BJ (cell line): ENCODE data around the gene CAMK1. TPM values are rescaled to one million over a fixed set of nuclear protein-coding genes. Genes with fewer than 3 reads are reported as not detected.

Experiments used
- CTCF ChIA-PET: fragments of 350-600 bp; formaldehyde crosslinking; extraction: SDS; loops from one replicate; lab custom pipeline; 2021; ENCODE audit warnings: antibody characterized with exemption, inconsistent platforms; lab: Yijun Ruan, JAX
- POLR2A ChIA-PET: fragments of 300-600 bp; sonication (Branson Sonifier 250); formaldehyde crosslinking; extraction: SDS; loops from one replicate; lab custom pipeline; 2021; ENCODE audit warnings: antibody characterized with exemption; lab: Charles Lee
- DNase-seq: peaks from one replicate; pipeline ENCODE4 v3.0.0-alpha.2; 2011; ENCODE audit warnings: low read depth
- H3K27me3 ChIP-seq: 2 replicates; pipeline ENCODE4 v1.6.0; 2011; ENCODE audit warnings: low read length; ENCODE audit not compliant: control insufficient read depth, insufficient read depth
- H3K36me3 ChIP-seq: 2 replicates; pipeline ENCODE4 v1.5.1; 2011; ENCODE audit warnings: low read length; ENCODE audit not compliant: control insufficient read depth, insufficient read depth
- H3K4me3 ChIP-seq: 2 replicates; pipeline ENCODE4 v1.5.1; 2011; ENCODE audit warnings: low read depth, mild to moderate bottlenecking, control low read depth, low read length
- CTCF ChIP-seq: IDR thresholded peaks from 2 replicates; pipeline ENCODE4 v1.5.1; 2011; ENCODE audit warnings: low read depth, mild to moderate bottlenecking, control low read depth, inconsistent platforms, low read length, moderate library complexity; ENCODE audit not compliant: insufficient read depth
- polyA plus RNA-seq: library from polyadenylated mRNA; depleted of rRNA; stranded (reverse); fragments of >200 nt; gene quantifications from 2 replicates; pipeline ENCODE4 v1.2.3, GENCODE V29; 2011

Gene CAMK1
- polyA plus RNA-seq, 1 experiment: 32.6 TPM

- ChIA-PET CTCF (no interaction called here), POLR2A (no interaction called here)
- Histone ChIP-seq H3K27me3 (no peaks in the 10 kb centered on the region), H3K4me3 (no peak overlapping the region), H3K36me3 (peaks cover 44% of the 10 kb centered on the region)
- TF ChIP-seq CTCF: no peak
- DNase-seq: no peak
These were observed 33.7 kb upstream of the CAMK1 start for GRCh38 chr3:9803494-9803893.

DNA sequence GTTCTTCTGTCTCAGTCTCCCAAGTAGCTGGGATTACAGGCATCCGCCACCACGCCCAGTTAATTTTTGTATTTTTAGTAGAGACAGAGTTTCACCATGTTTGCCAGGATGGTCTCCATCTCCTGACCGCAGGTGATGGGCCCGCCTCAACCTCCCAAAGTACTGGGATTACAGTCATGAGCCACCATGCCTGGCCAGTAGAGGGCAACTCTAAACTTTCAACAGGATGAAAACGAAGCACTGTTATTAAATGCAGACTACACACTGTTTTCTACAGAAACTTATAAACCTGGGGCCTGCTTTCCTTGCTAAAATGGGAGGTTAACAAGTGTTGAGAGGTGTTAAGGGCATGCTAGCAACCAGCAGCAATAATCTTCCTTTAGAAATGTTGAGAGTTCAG is 30.8 kb upstream of the CAMK1 start:
- ChIA-PET POLR2A (no interaction called here), CTCF (no interaction called here)
- H3K36me3 ChIP-seq: peaks cover 48% of the 10 kb centered on the region
- no peak for DNase-seq
- peak; percentile 36 for TF ChIP-seq CTCF
- H3K27me3 ChIP-seq: no peaks in the 10 kb centered on the region
- no peak overlapping the region for H3K4me3 ChIP-seq

DNA sequence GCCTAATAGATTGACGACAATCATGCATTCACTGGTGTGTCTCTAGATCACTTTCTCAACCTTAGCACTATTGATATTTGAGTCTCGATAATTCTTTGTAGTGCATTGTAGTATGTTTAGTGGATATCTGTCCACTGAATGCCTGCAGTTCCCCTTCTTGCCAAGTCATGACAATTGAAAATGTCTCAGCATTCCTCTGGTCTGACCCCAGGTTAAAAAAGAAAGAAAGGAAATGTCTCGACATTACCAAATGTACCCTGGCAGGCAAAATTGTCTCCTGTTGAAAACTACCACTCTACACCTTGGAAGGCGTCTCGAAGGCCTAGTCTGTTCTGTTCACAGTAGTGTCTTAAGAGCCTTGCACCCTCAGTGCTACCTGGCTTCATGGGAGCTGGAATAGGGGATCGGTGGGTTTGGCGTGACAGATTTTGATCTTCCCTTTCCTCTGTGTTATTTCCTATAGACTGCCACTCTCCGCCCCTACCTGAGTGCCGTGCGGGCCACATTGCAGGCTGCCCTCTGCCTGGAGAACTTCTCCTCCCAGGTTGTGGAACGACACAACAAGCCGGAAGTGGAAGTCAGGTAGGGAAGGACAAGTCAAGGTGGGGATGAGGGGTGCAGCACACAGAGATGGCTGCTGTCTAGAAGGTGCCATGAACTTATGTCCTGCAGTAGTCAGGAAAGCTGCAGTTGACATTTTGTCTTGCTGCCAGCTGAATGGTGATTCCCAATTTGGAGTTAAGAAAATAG is 27.6 kb upstream of the CAMK1 start:
- no peaks in the 10 kb centered on the region for H3K27me3 ChIP-seq
- DNase-seq: no peak
- H3K36me3 ChIP-seq: peaks cover 28% of the 10 kb centered on the region
- H3K4me3 ChIP-seq: no peak overlapping the region
- POLR2A ChIA-PET: no interaction called here
- CTCF ChIA-PET: interaction anchor here (1.0 kb wide), 1 partner anchor 12 kb away, joined by 4 read pairs; no protein-coding TSS in a partner anchor
- TF ChIP-seq CTCF: no peak

DNA sequence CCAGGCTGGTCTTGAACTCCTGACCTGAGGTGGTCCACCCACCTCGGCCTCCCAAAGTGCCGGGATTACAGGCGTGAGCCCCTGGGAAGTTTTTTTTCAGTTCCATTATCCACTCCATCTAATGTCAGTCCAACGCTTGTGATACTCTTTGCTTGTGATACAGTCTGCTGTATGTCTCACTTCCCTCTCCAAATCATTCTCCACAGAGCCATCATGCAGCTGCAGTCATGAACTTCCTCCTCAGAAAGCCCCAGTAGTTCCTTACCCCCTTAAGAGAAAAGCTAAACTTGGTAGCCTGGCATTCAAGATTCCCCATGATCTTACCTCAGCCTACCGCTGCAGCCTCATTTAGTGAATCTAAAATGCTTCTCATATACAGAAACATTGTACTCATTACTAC is 25.5 kb upstream of the CAMK1 start:
- TF ChIP-seq CTCF: no peak
- H3K36me3 ChIP-seq: peaks cover 20% of the 10 kb centered on the region
- no peak for DNase-seq
- H3K27me3 ChIP-seq: no peaks in the 10 kb centered on the region
- POLR2A ChIA-PET: no interaction called here
- no peak overlapping the region for H3K4me3 ChIP-seq
- CTCF ChIA-PET: interaction anchor here (0.7 to 1.1 kb wide), 3 partner anchors 12 to 137 kb away, joined by 3 read pairs; no protein-coding TSS in a partner anchor

- ChIA-PET POLR2A (no interaction called here), CTCF (no interaction called here)
- H3K4me3 ChIP-seq: no peak overlapping the region
- H3K36me3 ChIP-seq: peaks cover 19% of the 10 kb centered on the region
- no peak for DNase-seq
- TF ChIP-seq CTCF: no peak
- H3K27me3 ChIP-seq: no peaks in the 10 kb centered on the region
These were observed 24.7 kb upstream of the CAMK1 start for GRCh38 chr3:9794400-9794799.
